Measurements from ENCODE around the gene TM4SF1.

The TM4SF1 gene

GRCh38 chr3:149375501-149376196 lies 1.8 kb downstream of the TM4SF1 start:
- DNase-seq (ENCODE audit: low read depth in 1 of 2, low spot score in 1 of 2), result no peak

- no peak for DNase-seq (ENCODE audit: low read depth in 1 of 2, low spot score in 1 of 2)
These were observed 2.5 kb downstream of the TM4SF1 start for GRCh38 chr3:149374793-149375500.

- DNase-seq (ENCODE audit: low read depth in 1 of 2, low spot score in 1 of 2), result no peak
These were observed 3.1 kb downstream of the TM4SF1 start for GRCh38 chr3:149374391-149374790.

- DNase-seq (ENCODE audit: low read depth in 1 of 2, low spot score in 1 of 2), result no peak
These were observed 4.0 kb downstream of the TM4SF1 start for GRCh38 chr3:149373235-149374125.

GRCh38 chr3:149371723-149372114 lies 5.7 kb downstream of the TM4SF1 start:
- DNase-seq (ENCODE audit: low read depth in 1 of 2, low spot score in 1 of 2), result no peak

- no peak for DNase-seq (ENCODE audit: low read depth in 1 of 2, low spot score in 1 of 2)
These were observed 6.3 kb downstream of the TM4SF1 start for GRCh38 chr3:149371001-149371722.

- DNase-seq (ENCODE audit: low read depth in 1 of 2, low spot score in 1 of 2), result no peak
These were observed 7.2 kb downstream of the TM4SF1 start for GRCh38 chr3:149369991-149370866.

- DNase-seq (ENCODE audit: low read depth in 1 of 2, low spot score in 1 of 2), result no peak
These were observed 8.6 kb downstream of the TM4SF1 start for GRCh38 chr3:149368674-149369497.

GRCh38 chr3:149368201-149368673 lies 9.2 kb downstream of the TM4SF1 start:
- DNase-seq (ENCODE audit: low read depth in 1 of 2, low spot score in 1 of 2), result no peak

GRCh38 chr3:149366941-149367840 lies 10.3 kb downstream of the TM4SF1 start:
- no peak for DNase-seq (ENCODE audit: low read depth in 1 of 2, low spot score in 1 of 2)

- no peak for DNase-seq (ENCODE audit: low read depth in 1 of 2, low spot score in 1 of 2)
These were observed 11.4 kb downstream of the TM4SF1 start for GRCh38 chr3:149366031-149366430.

- DNase-seq (ENCODE audit: low read depth in 1 of 2, low spot score in 1 of 2), result no peak
These were observed 12.8 kb downstream of the TM4SF1 start for GRCh38 chr3:149364624-149365023.

GRCh38 chr3:149363053-149363452 lies 14.4 kb downstream of the TM4SF1 start:
- DNase-seq (ENCODE audit: low read depth in 1 of 2, low spot score in 1 of 2), result no peak

- no peak for DNase-seq (ENCODE audit: low read depth in 1 of 2, low spot score in 1 of 2)
These were observed 15.1 kb downstream of the TM4SF1 start for GRCh38 chr3:149362366-149362765.

GRCh38 chr3:149356630-149357029 lies 20.8 kb downstream of the TM4SF1 start:
- no peak for DNase-seq (ENCODE audit: low read depth in 1 of 2, low spot score in 1 of 2)

GRCh38 chr3:149356044-149356592 lies 21.3 kb downstream of the TM4SF1 start:
- DNase-seq (ENCODE audit: low read depth in 1 of 2, low spot score in 1 of 2), result no peak

- DNase-seq (ENCODE audit: low read depth in 1 of 2, low spot score in 1 of 2), result no peak
These were observed 23.8 kb downstream of the TM4SF1 start for GRCh38 chr3:149353581-149354184.

All from stimulated activated CD4-positive, alpha-beta T cell treated with anti-CD3 and anti-CD28 coated beads, Interleukin-15, amount 100 ng/mL, for 1 hour (primary cell).